Measurements from ENCODE around the gene KCTD3.

DNA sequence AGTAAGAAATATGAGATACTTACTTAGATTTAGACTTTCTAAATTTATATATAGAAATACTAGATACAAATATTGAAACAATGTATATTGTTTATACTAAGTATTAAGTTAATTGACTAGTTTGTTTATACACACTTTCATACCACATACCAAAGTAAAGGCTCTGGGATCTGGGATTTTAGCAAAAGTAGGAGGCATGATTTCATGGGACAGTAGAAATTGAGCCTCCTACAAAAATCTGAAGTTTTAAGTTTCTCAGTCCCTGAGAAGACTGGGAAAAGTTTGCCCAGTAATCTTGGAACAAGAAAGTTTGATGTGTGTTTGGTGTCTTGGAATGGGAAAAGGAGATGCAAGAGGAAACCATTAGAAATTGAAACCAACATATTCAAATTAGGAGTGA is 30.9 kb downstream of the KCTD3 start:
- TF ChIP-seq CTCF (IDR thresholded peaks at IDR 0.05; ENCODE audit: poor library complexity) = no peak
- TF ChIP-seq EZH2 (IDR thresholded peaks at IDR 0.05; ENCODE audit: borderline replicate concordance) = no peak
- TF ChIP-seq EZH2phosphoT487 (IDR thresholded peaks at IDR 0.05; ENCODE audit: low read depth, severe bottlenecking, unreplicated experiment) = no peak
